GM21367 (cell line): ENCODE measurements around the gene SERPINB13.
A peak's percentile ranks its signal among the peaks of the same experiment; 100 is the strongest.
"Not testable (repeated sequence)": the region's sequence is repeated elsewhere in the genome, so short reads cannot be mapped to it uniquely, and the experiment has no call there.

Experiments
- ATAC-seq: cut with Tn5 transposase; IDR thresholded peaks from one replicate; pipeline ENCODE4 v1.9.1; 2021; ENCODE audit not compliant: unreplicated experiment

SERPINB13 gene

GRCh38 chr18:63590373-63590772 lies 3.2 kb downstream of the SERPINB13 start:
- no peak for ATAC-seq

GRCh38 chr18:63590966-63591695 lies 4.0 kb downstream of the SERPINB13 start:
- no peak for ATAC-seq

GRCh38 chr18:63591725-63592124 lies 4.6 kb downstream of the SERPINB13 start:
- no peak for ATAC-seq

- ATAC-seq, result no peak
Observed at GRCh38 chr18:63592471-63592870, 5.3 kb downstream of the SERPINB13 start.

- ATAC-seq, result no peak
Observed at GRCh38 chr18:63596964-63597363, 9.8 kb downstream of the SERPINB13 start.

GRCh38 chr18:63603355-63603754 lies 16.2 kb downstream of the SERPINB13 start:
- no peak for ATAC-seq

- ATAC-seq, result peak; percentile 97
Observed at GRCh38 chr18:63603772-63604171, 16.6 kb downstream of the SERPINB13 start.

- ATAC-seq, result no peak
Observed at GRCh38 chr18:63604791-63605567, 17.8 kb downstream of the SERPINB13 start.

- ATAC-seq, result no peak
Observed at GRCh38 chr18:63606526-63606925, 19.4 kb downstream of the SERPINB13 start.

GRCh38 chr18:63613420-63613819 lies 26.3 kb downstream of the SERPINB13 start:
- no peak for ATAC-seq

GRCh38 chr18:63617049-63617914 lies 30.1 kb downstream of the SERPINB13 start:
- ATAC-seq, result no peak

GRCh38 chr18:63617915-63618234 lies 30.7 kb downstream of the SERPINB13 start:
- no peak for ATAC-seq

- ATAC-seq, result no peak
Observed at GRCh38 chr18:63619661-63620060, 32.5 kb downstream of the SERPINB13 start.

- ATAC-seq, result no peak
Observed at GRCh38 chr18:63624863-63625262, 37.7 kb downstream of the SERPINB13 start.

GRCh38 chr18:63626431-63626830 lies 39.3 kb downstream of the SERPINB13 start:
- ATAC-seq, result no peak

GRCh38 chr18:63627819-63628218 lies 40.7 kb downstream of the SERPINB13 start:
- ATAC-seq, result no peak

GRCh38 chr18:63637703-63638102 lies 50.6 kb downstream of the SERPINB13 start:
- ATAC-seq, result no peak

GRCh38 chr18:63641157-63641680 lies 54.1 kb downstream of the SERPINB13 start:
- ATAC-seq, result not testable (repeated sequence)

- not testable (repeated sequence) for ATAC-seq
Observed at GRCh38 chr18:63642668-63643356, 55.7 kb downstream of the SERPINB13 start.

GRCh38 chr18:63644142-63644541 lies 57.0 kb downstream of the SERPINB13 start, which contains the start of gene SERPINB4:
Gene SERPINB4 (minus strand): TSS chr18:63644256. CDS start chr18:63643577, 679 bp downstream.
- not testable (repeated sequence) for ATAC-seq
